Measurements from ENCODE around the gene CDC6. TPM values are rescaled to one million over a fixed set of nuclear protein-coding genes. Genes with fewer than 3 reads are reported as not detected.

Gene CDC6
- total RNA-seq, 2 donors from 2014 or later = 5.5 to 9.0 TPM

- ATAC-seq = no peak
Observed at GRCh38 chr17:40329839-40330794, 42.4 kb downstream of the CDC6 start.

GRCh38 chr17:40330850-40331470 lies 43.3 kb downstream of the CDC6 start:
- intact Hi-C loops (cut with DNase I, micrococcal nuclease) = no loop called here
- DNase-seq (no peak), ATAC-seq (no peak)

More at GRCh38 chr17:40329839-40330794, 42.4 kb downstream of the CDC6 start:
- intact Hi-C loops (cut with DNase I, micrococcal nuclease) = no loop called here
- DNase-seq = peak in 1 of 2 donors; percentile 43

- intact Hi-C loops (cut with DNase I, micrococcal nuclease) = no loop called here
- ATAC-seq (peak; percentile 23), DNase-seq (peak; percentile 51 to 57)
Observed at GRCh38 chr17:40331743-40332641, 44.3 kb downstream of the CDC6 start.

- intact Hi-C loops (cut with DNase I, micrococcal nuclease) = no loop called here
- no peak for ATAC-seq
- no peak for DNase-seq
Observed at GRCh38 chr17:40333781-40334448, 46.2 kb downstream of the CDC6 start.

- no peak for ATAC-seq
- DNase-seq = no peak
- intact Hi-C loops (cut with DNase I, micrococcal nuclease) = no loop called here
Observed at GRCh38 chr17:40335620-40336019, 47.9 kb downstream of the CDC6 start.

GRCh38 chr17:40337351-40337750 lies 49.7 kb downstream of the CDC6 start:
- DNase-seq = no peak
- no peak for ATAC-seq
- intact Hi-C loops (cut with DNase I, micrococcal nuclease) = no loop called here

- ATAC-seq (no peak), DNase-seq (no peak)
- intact Hi-C loops (cut with DNase I, micrococcal nuclease) = no loop called here
Observed at GRCh38 chr17:40338058-40338457, 50.4 kb downstream of the CDC6 start.

- intact Hi-C loops (cut with DNase I, micrococcal nuclease) = no loop called here
- no peak for DNase-seq
- ATAC-seq = no peak
Observed at GRCh38 chr17:40338941-40339649, 51.4 kb downstream of the CDC6 start.

- intact Hi-C loops (cut with DNase I, micrococcal nuclease) = no loop called here
- ATAC-seq = no peak
- DNase-seq = no peak
Observed at GRCh38 chr17:40340327-40340726, 52.6 kb downstream of the CDC6 start.

GRCh38 chr17:40340880-40341807 lies 53.5 kb downstream of the CDC6 start:
- DNase-seq (peak; percentile 93 to 96), ATAC-seq (peak; percentile 49)
- intact Hi-C loops (cut with DNase I, micrococcal nuclease) = no loop called here

GRCh38 chr17:40341808-40342503 lies 54.3 kb downstream of the CDC6 start:
- intact Hi-C loops (cut with DNase I, micrococcal nuclease) = no loop called here
- DNase-seq (peak; percentile 87 to 90), ATAC-seq (peak; percentile 54)

GRCh38 chr17:40342504-40343218 lies 55.0 kb downstream of the CDC6 start:
- intact Hi-C loops (cut with DNase I, micrococcal nuclease) = no loop called here
- DNase-seq = peak in 1 of 2 donors; percentile 48
- no peak for ATAC-seq

- DNase-seq = peak in 1 of 2 donors; percentile 51
- intact Hi-C loops (cut with DNase I, micrococcal nuclease) = no loop called here
- ATAC-seq = no peak
Observed at GRCh38 chr17:40343219-40344119, 55.8 kb downstream of the CDC6 start.

- DNase-seq = no peak
- intact Hi-C loops (cut with DNase I, micrococcal nuclease) = no loop called here
- no peak for ATAC-seq
Observed at GRCh38 chr17:40344421-40345160, 56.9 kb downstream of the CDC6 start.

Measured in left colon (tissue), 2 donors.